Endodermal cell (in vitro differentiated cells): Measurements from ENCODE around the gene JAKMIP1. TPM values are rescaled to one million over a fixed set of nuclear protein-coding genes. Genes with fewer than 3 reads are reported as not detected.

Experiments
- DNase-seq: peaks from one replicate; pipeline ENCODE4 v3.0.0-alpha.2; 2017
- H3K27ac ChIP-seq: 2 replicates; pipeline ENCODE4 v1.5.1; 2013; ENCODE audit warnings: mild to moderate bottlenecking, low read depth, low read length, moderate library complexity
- H3K27me3 ChIP-seq: 2 replicates; pipeline ENCODE4 v1.6.1; 2013; ENCODE audit warnings: mild to moderate bottlenecking, low read length, moderate library complexity; ENCODE audit not compliant: insufficient read depth, control insufficient read depth, poor library complexity, severe bottlenecking
- H3K36me3 ChIP-seq: 2 replicates; pipeline ENCODE4 v1.7.0; 2013; ENCODE audit warnings: mild to moderate bottlenecking, low read length, moderate library complexity; ENCODE audit not compliant: control insufficient read depth, insufficient read depth
- H3K4me1 ChIP-seq: one replicate; pipeline ENCODE4 v1.7.0; 2013; ENCODE audit warnings: low read length; ENCODE audit not compliant: control insufficient read depth, insufficient read depth
- H3K4me3 ChIP-seq: 2 replicates; pipeline ENCODE4 v1.5.1; 2013; ENCODE audit warnings: mild to moderate bottlenecking, low read length, moderate library complexity
- H3K9ac ChIP-seq: 2 replicates; pipeline ENCODE4 v1.6.1; 2013; ENCODE audit warnings: mild to moderate bottlenecking, low read length, moderate library complexity; ENCODE audit not compliant: poor library complexity, severe bottlenecking; ENCODE audit errors: extremely low read depth
- H3K9me3 ChIP-seq: 2 replicates; pipeline ENCODE4 v1.6.1; 2013; ENCODE audit warnings: mild to moderate bottlenecking, low read length, moderate library complexity; ENCODE audit not compliant: control insufficient read depth
- H3K27ac Mint-ChIP-seq: 2 replicates; pipeline ENCODE4 v1.8.0; 2020; ENCODE audit warnings: mixed read lengths
- H3K27me3 Mint-ChIP-seq: 2 replicates; pipeline ENCODE4 v1.8.0; 2021; ENCODE audit warnings: mild to moderate bottlenecking, mixed read lengths; ENCODE audit not compliant: insufficient read depth
- H3K36me3 Mint-ChIP-seq: 2 replicates; pipeline ENCODE4 v1.8.0; 2020; ENCODE audit warnings: low read depth, mixed read lengths
- H3K4me1 Mint-ChIP-seq: 2 replicates; pipeline ENCODE4 v1.8.0; 2020; ENCODE audit warnings: mixed read lengths
- H3K4me3 Mint-ChIP-seq: 2 replicates; pipeline ENCODE4 v1.8.0; 2020; ENCODE audit warnings: mild to moderate bottlenecking, moderate library complexity, mixed read lengths
- H3K9me3 Mint-ChIP-seq: 2 replicates; pipeline ENCODE4 v1.8.0; 2020; ENCODE audit warnings: mild to moderate bottlenecking, mixed read lengths
- CTCF ChIP-seq: fragments of 200-600 bp; sonication (generic); conservative IDR thresholded peaks from 2 replicates; pipeline ENCODE4 v1.5.0; 2021; ENCODE audit warnings: antibody characterized with exemption, mild to moderate bottlenecking
- WGBS, 2 experiments: methylation state at CpG; one replicate each; pipeline versions ENCODE4 v1.1.5 to v1.1.7; 2013; ENCODE audit warnings: missing lambda C conversion rate in 2 of 2, mixed read lengths in 1 of 2; ENCODE audit not compliant: insufficient coverage in 1 of 2, insufficient read length in 1 of 2; 5-methylcytosine and 5-hydroxymethylcytosine counted together
- total RNA-seq, 2 donors: library from RNA; stranded (reverse); fragmentation: NEBNext Ultra II Directional in 1 of 2; extraction: Animal tissue kit (Norgen Biotek cat#: 25700) in 1 of 2; gene quantifications; 2 replicates in 1 of 2; 3 replicates in 1 of 2; pipeline ENCODE4 v1.2.1, GENCODE V29; 2021

JAKMIP1 gene
- total RNA-seq, 2 donors from 2014 or later = 10.4 to 11.2 TPM

- H3K4me3 Mint-ChIP-seq = no peak overlapping the region
- H3K4me1 Mint-ChIP-seq = no peaks in the 10 kb centered on the region
- 91 to 95% methylated on average over 10 of the region's 10 CpGs for WGBS, 2 experiments
- Histone ChIP-seq H3K9me3 (peaks cover 2% of the 10 kb centered on the region), H3K4me3 (no peak overlapping the region), H3K27ac (no peak overlapping the region), H3K4me1 (no peaks in the 10 kb centered on the region), H3K9ac (no peak overlapping the region), H3K27me3 (no peaks in the 10 kb centered on the region), H3K36me3 (peaks cover 12% of the 10 kb centered on the region)
- H3K9me3 Mint-ChIP-seq = peaks cover 4% of the 10 kb centered on the region
- DNase-seq = no peak
- peak overlapping the region; percentile 47 for H3K27ac Mint-ChIP-seq
- no peaks in the 10 kb centered on the region for H3K27me3 Mint-ChIP-seq
- no peak for TF ChIP-seq CTCF
- H3K36me3 Mint-ChIP-seq = peaks cover 43% of the 10 kb centered on the region
Observed at GRCh38 chr4:6065934-6066590, 134.3 kb downstream of the JAKMIP1 start.

GRCh38 chr4:6065166-6065565 lies 135.2 kb downstream of the JAKMIP1 start:
- Mint-ChIP-seq H3K36me3 (peaks cover 52% of the 10 kb centered on the region), H3K4me3 (no peak overlapping the region), H3K9me3 (peaks cover 12% of the 10 kb centered on the region), H3K27me3 (no peaks in the 10 kb centered on the region), H3K27ac (no peak overlapping the region), H3K4me1 (no peaks in the 10 kb centered on the region)
- DNase-seq = no peak
- Histone ChIP-seq H3K27ac (no peak overlapping the region), H3K27me3 (no peaks in the 10 kb centered on the region), H3K4me3 (no peak overlapping the region), H3K36me3 (peaks cover 21% of the 10 kb centered on the region), H3K9me3 (peaks cover 11% of the 10 kb centered on the region), H3K4me1 (no peaks in the 10 kb centered on the region), H3K9ac (no peak overlapping the region)
- no peak for TF ChIP-seq CTCF
- WGBS, 2 experiments = 93 to 100% methylated on average over 2 to 5 of the region's 5 CpGs

- Mint-ChIP-seq H3K9me3 (peaks cover 19% of the 10 kb centered on the region), H3K36me3 (peaks cover 56% of the 10 kb centered on the region)
Observed at GRCh38 chr4:6064383-6064782, 136.0 kb downstream of the JAKMIP1 start.

More at GRCh38 chr4:6064383-6064782, 136.0 kb downstream of the JAKMIP1 start:
- Histone ChIP-seq H3K9ac (no peak overlapping the region), H3K9me3 (peaks cover 18% of the 10 kb centered on the region), H3K27me3 (no peaks in the 10 kb centered on the region), H3K36me3 (peaks cover 28% of the 10 kb centered on the region), H3K4me3 (no peak overlapping the region), H3K27ac (no peak overlapping the region), H3K4me1 (no peaks in the 10 kb centered on the region)
- H3K27me3 Mint-ChIP-seq = no peaks in the 10 kb centered on the region
- 96 to 100% methylated on average over 5 to 7 of the region's 7 CpGs for WGBS, 2 experiments
- no peak overlapping the region for H3K4me3 Mint-ChIP-seq
- no peak for DNase-seq
- H3K27ac Mint-ChIP-seq = no peak overlapping the region
- no peak for TF ChIP-seq CTCF
- H3K4me1 Mint-ChIP-seq = no peaks in the 10 kb centered on the region
